Stimulated activated effector memory CD8-positive, alpha-beta T cell treated with anti-CD3 and anti-CD28 coated beads, Interleukin-12 subunit alpha, Interleukin-12 subunit beta, amount 100 ng/mL, for 72 hours (primary cell): Measurements from ENCODE around the gene RPS23.

Source experiments
- ATAC-seq: fragments of 150-1000 bp; cut with Tn5 transposase; 2 replicates; pipeline ENCODE4 v1.10.0; 2021
- DNase-seq, 2 donors: peaks; one replicate each; pipeline ENCODE4 v3.0.0; 2021 to 2022; ENCODE audit warnings: low spot score in 2 of 2
- H3K27ac Mint-ChIP-seq: one replicate; pipeline ENCODE4 v1.8.0; 2022; ENCODE audit warnings: mild to moderate bottlenecking, mixed read lengths
- H3K36me3 Mint-ChIP-seq: one replicate; pipeline ENCODE4 v1.8.0; 2022; ENCODE audit warnings: mild to moderate bottlenecking, mixed read lengths
- H3K4me1 Mint-ChIP-seq: one replicate; pipeline ENCODE4 v1.8.0; 2022; ENCODE audit warnings: mixed read lengths
- H3K4me3 Mint-ChIP-seq: one replicate; pipeline ENCODE4 v1.8.0; 2022; ENCODE audit warnings: mild to moderate bottlenecking, mixed read lengths
- H3K9me3 Mint-ChIP-seq: one replicate; pipeline ENCODE4 v1.8.0; 2022; ENCODE audit warnings: mixed read lengths

RPS23 gene

DNA sequence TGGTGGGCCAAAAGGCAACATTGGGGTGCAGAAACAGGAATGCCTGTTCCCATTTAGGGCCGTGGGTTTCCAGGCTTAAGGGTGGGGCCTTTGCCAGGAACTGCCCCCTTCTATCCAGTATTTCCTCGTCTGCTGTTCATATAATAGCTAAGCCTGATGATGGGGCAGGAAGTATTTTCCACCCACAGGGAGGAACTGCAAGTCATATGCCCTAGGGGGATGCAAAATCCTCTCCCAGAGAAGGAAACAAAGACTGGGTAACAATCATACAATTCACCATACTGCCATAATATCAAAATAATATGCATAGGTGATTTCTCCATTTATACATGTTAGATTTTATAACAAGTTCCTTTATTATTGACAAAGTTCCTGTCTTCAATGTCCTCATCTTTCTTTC lies 20.5 kb upstream of the RPS23 start:
- ATAC-seq (no peak), DNase-seq (no peak)
- H3K36me3 Mint-ChIP-seq, result no peaks in the 10 kb centered on the region
- H3K27ac Mint-ChIP-seq, result no peak overlapping the region
- no peaks in the 10 kb centered on the region for H3K4me1 Mint-ChIP-seq
- no peaks in the 10 kb centered on the region for H3K9me3 Mint-ChIP-seq
- H3K4me3 Mint-ChIP-seq, result no peak overlapping the region

- no peak overlapping the region for H3K4me3 Mint-ChIP-seq
- H3K27ac Mint-ChIP-seq, result no peak overlapping the region
- H3K9me3 Mint-ChIP-seq, result no peaks in the 10 kb centered on the region
- no peaks in the 10 kb centered on the region for H3K4me1 Mint-ChIP-seq
- ATAC-seq (no peak), DNase-seq (no peak)
- no peaks in the 10 kb centered on the region for H3K36me3 Mint-ChIP-seq
Measured at GRCh38 chr5:82297711-82298110, 19.6 kb upstream of the RPS23 start.

DNA sequence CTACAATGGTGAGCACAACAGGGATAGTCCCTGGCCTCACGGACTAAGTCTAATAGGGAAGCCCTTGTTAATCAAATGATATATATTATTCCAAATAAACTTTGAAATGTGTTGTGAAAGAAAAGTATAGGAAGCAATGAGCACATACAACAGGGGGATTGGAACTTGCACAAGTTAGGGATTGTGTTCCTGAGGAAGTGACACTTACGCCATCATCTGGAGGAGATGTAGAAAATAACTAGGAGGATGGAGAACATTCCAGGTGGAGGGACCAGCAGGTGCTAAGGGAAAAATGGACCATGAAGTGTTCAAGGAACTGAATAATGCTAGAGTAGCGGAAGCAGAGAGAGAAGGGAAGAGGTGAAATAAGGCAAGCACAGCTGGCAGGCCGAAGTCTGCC lies 18.8 kb upstream of the RPS23 start:
- Mint-ChIP-seq H3K9me3 (no peaks in the 10 kb centered on the region), H3K4me1 (no peaks in the 10 kb centered on the region), H3K4me3 (no peak overlapping the region), H3K36me3 (no peaks in the 10 kb centered on the region), H3K27ac (no peak overlapping the region)
- no peak for ATAC-seq
- no peak for DNase-seq

DNA sequence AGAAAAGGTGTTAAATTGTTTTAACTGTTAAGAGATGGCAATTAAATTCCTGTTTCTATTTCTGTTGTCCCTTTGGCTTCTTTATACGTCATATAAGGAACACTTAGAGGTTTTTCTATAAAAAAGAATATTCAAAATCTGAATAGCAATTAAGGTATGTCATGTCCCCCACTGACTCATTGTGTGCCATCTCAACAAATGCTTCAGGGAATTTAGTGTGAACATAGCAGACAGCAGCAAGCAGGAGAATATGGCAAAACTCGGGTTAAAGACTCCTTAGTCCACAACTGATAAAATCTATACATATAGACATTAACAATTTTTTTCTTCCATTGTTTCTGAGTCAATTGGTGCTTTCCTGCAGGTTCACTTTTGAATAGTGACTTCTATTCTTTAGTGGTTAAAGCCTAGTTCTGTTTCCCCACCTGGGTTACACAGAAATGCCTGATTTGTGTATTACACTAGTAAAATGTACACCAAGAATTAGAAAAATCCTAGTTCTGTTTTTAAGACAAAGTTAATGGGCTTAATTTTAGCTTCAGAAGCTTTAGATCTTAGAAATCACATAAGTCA lies 17.9 kb upstream of the RPS23 start:
- no peaks in the 10 kb centered on the region for H3K9me3 Mint-ChIP-seq
- H3K4me3 Mint-ChIP-seq, result no peak overlapping the region
- no peak for DNase-seq
- H3K4me1 Mint-ChIP-seq, result no peaks in the 10 kb centered on the region
- peak; percentile 69 for ATAC-seq
- H3K27ac Mint-ChIP-seq, result no peak overlapping the region
- H3K36me3 Mint-ChIP-seq, result no peaks in the 10 kb centered on the region

- no peaks in the 10 kb centered on the region for H3K9me3 Mint-ChIP-seq
- no peaks in the 10 kb centered on the region for H3K36me3 Mint-ChIP-seq
- H3K4me3 Mint-ChIP-seq, result no peak overlapping the region
- no peak overlapping the region for H3K27ac Mint-ChIP-seq
- ATAC-seq (no peak), DNase-seq (no peak)
- H3K4me1 Mint-ChIP-seq, result no peaks in the 10 kb centered on the region
Measured at GRCh38 chr5:82295144-82295543, 17.0 kb upstream of the RPS23 start.

DNA sequence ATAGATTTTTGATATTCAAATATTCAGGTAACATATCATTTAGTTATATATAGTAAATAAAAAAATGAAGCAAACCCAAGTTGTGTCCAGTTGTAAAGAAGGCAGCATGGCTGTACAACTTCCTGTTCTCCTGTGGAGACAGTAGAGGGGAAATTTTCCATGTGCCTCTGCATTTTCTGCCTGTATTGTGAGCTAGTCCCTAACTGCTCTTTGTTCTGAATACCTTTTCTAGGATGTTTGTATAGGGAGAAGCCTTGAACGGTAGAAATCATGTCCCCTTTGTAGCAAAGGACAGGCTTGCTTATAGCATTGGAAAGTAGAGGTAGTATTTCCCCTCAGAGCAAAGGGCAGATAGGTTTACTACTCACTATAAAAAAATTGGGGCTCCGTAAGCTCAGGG lies 13.3 kb upstream of the RPS23 start:
- no peak for ATAC-seq
- Mint-ChIP-seq H3K4me3 (no peak overlapping the region), H3K9me3 (no peaks in the 10 kb centered on the region), H3K36me3 (no peaks in the 10 kb centered on the region), H3K4me1 (no peaks in the 10 kb centered on the region), H3K27ac (no peak overlapping the region)
- no peak for DNase-seq

DNA sequence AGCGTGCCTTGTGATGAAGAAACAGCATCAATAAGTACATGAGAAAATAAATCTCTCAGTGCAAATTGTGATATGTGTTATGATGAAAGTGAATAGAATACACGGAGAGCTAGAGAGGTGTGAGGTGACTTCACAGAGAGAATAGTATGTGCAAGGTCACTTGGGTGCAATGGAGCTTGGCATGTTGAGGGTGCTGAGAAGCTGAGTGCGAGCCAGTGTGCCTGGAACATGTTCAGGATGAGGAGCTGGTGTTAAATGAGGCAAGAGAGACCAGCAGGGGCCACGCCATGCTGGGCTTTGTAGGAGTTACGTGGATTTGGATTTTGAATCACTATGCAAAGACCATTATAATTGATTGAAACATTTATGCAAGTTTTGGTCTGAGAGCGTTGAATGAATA lies 12.8 kb upstream of the RPS23 start:
- DNase-seq, result no peak
- ATAC-seq, result no peak
- Mint-ChIP-seq H3K4me3 (no peak overlapping the region), H3K9me3 (no peaks in the 10 kb centered on the region), H3K36me3 (no peaks in the 10 kb centered on the region), H3K4me1 (no peaks in the 10 kb centered on the region), H3K27ac (no peak overlapping the region)

DNA sequence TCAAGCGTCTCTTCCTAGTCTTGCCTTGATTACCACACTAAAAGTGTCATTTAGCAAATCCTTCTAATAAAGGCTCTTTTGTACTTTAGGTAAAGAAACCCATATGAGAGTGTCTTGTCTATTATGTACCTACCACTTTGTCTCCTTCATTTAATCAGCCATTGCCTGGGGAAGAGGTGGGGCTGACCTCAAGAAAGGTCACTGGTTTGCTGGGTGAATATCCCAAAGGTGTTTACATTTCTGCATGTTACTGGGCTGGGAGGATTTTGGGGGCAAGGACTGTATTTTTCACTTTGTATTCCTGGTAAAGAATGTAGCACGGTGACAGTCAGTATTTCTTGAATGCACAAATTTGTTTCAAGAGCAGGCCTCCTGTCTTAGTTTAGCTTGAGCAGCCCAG lies 11.9 kb upstream of the RPS23 start:
- Mint-ChIP-seq H3K4me3 (no peak overlapping the region), H3K4me1 (no peaks in the 10 kb centered on the region), H3K27ac (no peak overlapping the region), H3K9me3 (no peaks in the 10 kb centered on the region), H3K36me3 (no peaks in the 10 kb centered on the region)
- ATAC-seq (no peak), DNase-seq (no peak)

DNA sequence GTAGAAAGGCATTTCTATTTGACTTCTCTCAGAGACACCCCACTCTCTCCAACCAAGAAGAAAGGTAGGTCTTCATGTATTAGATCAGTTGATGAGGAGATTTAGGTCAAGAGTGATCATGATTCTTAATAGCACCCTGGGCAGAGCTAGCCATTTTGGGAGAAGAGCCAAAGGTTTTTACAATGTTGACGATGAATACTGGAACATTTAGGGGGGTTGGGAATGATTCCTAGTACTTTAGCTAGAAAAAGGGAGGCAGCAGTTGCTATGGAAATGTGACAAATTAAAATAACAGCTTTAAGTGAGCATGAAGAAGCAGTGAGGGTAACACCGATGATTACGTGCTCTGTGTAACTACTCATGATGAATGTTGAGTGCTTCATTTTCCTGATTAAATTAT lies 9.5 kb upstream of the RPS23 start:
- Mint-ChIP-seq H3K27ac (no peak overlapping the region), H3K4me1 (no peaks in the 10 kb centered on the region), H3K4me3 (no peak overlapping the region), H3K9me3 (no peaks in the 10 kb centered on the region), H3K36me3 (no peaks in the 10 kb centered on the region)
- ATAC-seq (no peak), DNase-seq (no peak)

GRCh38 chr5:82285206-82285605 lies 7.1 kb upstream of the RPS23 start:
- DNase-seq, result no peak
- H3K4me3 Mint-ChIP-seq, result no peak overlapping the region
- no peak for ATAC-seq
- H3K9me3 Mint-ChIP-seq, result no peaks in the 10 kb centered on the region
- no peak overlapping the region for H3K27ac Mint-ChIP-seq
- no peaks in the 10 kb centered on the region for H3K36me3 Mint-ChIP-seq
- H3K4me1 Mint-ChIP-seq, result peaks cover 2% of the 10 kb centered on the region

DNA sequence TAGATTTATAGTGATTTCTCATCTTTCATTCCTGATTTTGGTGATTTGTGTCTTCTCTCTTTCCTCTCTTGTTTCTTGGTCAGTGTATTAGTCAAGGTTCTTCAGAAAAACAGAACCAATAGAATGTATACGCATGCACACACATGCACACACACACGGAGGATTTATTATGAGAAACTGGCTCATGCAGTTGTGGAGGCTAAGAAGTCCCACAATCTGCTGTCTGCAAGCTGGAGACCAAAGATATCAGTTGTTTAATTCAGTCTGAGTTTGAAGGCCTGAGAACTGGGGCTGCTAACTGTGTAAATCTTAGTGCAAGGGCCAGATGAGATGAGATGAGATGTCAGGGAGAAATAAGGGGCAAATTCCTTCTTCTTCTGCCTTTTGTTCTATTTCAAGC lies 5.7 kb upstream of the RPS23 start:
- Mint-ChIP-seq H3K9me3 (no peaks in the 10 kb centered on the region), H3K4me3 (no peak overlapping the region), H3K4me1 (peaks cover 13% of the 10 kb centered on the region), H3K36me3 (peaks cover 1% of the 10 kb centered on the region), H3K27ac (no peak overlapping the region)
- ATAC-seq (no peak), DNase-seq (no peak)

- no peak for DNase-seq
- H3K27ac Mint-ChIP-seq, result peak overlapping the region; percentile 99
- H3K4me1 Mint-ChIP-seq, result peaks cover 45% of the 10 kb centered on the region
- ATAC-seq, result no peak
- H3K36me3 Mint-ChIP-seq, result peaks cover 52% of the 10 kb centered on the region
- H3K4me3 Mint-ChIP-seq, result peak overlapping the region; percentile 95
- no peaks in the 10 kb centered on the region for H3K9me3 Mint-ChIP-seq
Measured at GRCh38 chr5:82278711-82279370, 687 bp upstream of the RPS23 start.

DNA sequence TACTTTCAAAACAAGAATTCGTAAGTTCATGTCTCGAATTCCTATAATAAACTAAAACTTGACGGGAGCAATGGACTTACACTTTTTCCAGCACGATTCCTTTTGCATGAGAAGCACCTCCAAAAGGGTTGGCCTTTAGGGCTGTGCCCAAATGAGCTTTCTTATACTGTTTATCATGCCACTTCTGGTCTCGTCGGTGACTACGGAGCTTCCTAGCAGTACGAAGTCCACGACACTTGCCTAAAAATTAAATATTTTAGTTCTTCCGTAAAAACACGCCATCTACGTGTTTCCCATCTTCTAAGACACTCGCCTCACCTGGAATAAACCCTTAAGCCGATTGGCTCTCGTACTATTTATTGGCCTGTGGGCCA lies 554 bp downstream of the RPS23 start:
- peak overlapping the region; percentile 99 for H3K27ac Mint-ChIP-seq
- peak overlapping the region; percentile 95 for H3K4me3 Mint-ChIP-seq
- peaks cover 64% of the 10 kb centered on the region for H3K36me3 Mint-ChIP-seq
- DNase-seq, result no peak
- peak; percentile 1 for ATAC-seq
- H3K9me3 Mint-ChIP-seq, result no peaks in the 10 kb centered on the region
- H3K4me1 Mint-ChIP-seq, result peaks cover 54% of the 10 kb centered on the region

- H3K36me3 Mint-ChIP-seq, result peaks cover 70% of the 10 kb centered on the region
- peak overlapping the region; percentile 95 for H3K4me3 Mint-ChIP-seq
- peak overlapping the region; percentile 99 for H3K27ac Mint-ChIP-seq
- H3K4me1 Mint-ChIP-seq, result peaks cover 59% of the 10 kb centered on the region
- no peak for DNase-seq
- ATAC-seq, result no peak
- no peaks in the 10 kb centered on the region for H3K9me3 Mint-ChIP-seq
Measured at GRCh38 chr5:82276800-82277612, 1.1 kb downstream of the RPS23 start.

GRCh38 chr5:82275216-82275664 lies 2.9 kb downstream of the RPS23 start:
- ATAC-seq (no peak), DNase-seq (no peak)
- H3K9me3 Mint-ChIP-seq, result no peaks in the 10 kb centered on the region
- H3K4me1 Mint-ChIP-seq, result peaks cover 57% of the 10 kb centered on the region
- no peak overlapping the region for H3K4me3 Mint-ChIP-seq
- H3K27ac Mint-ChIP-seq, result no peak overlapping the region
- peaks cover 76% of the 10 kb centered on the region for H3K36me3 Mint-ChIP-seq
